CD14-positive monocyte (primary cell): ENCODE data around the gene GTF3A. TPM values are rescaled to one million over a fixed set of nuclear protein-coding genes. Genes with fewer than 3 reads are reported as not detected.

Experiments
- DNase-seq, 3 donors: peaks; one replicate each; pipeline ENCODE4 v3.0.0-alpha.2; 2011 to 2022
- H2AFZ ChIP-seq: 2 replicates; pipeline ENCODE4 v1.6.0; 2012; ENCODE audit warnings: mild to moderate bottlenecking, low read depth, low read length, inconsistent platforms; ENCODE audit not compliant: insufficient read depth, poor library complexity, severe bottlenecking
- H3K27ac ChIP-seq, 2 donors: 1 replicate in 1 of 2; 2 replicates in 1 of 2; pipeline ENCODE4 v1.5.1; 2012 to 2013; ENCODE audit warnings: low read length in 2 of 2, control low read depth in 1 of 2, inconsistent platforms in 1 of 2, low read depth in 1 of 2, mild to moderate bottlenecking in 1 of 2
- H3K27me3 ChIP-seq, 2 donors: one replicate each; pipeline versions ENCODE4 v1.6.0 to v1.6.1; 2011 to 2013; ENCODE audit warnings: low read length in 2 of 2; ENCODE audit not compliant: control insufficient read depth in 2 of 2, insufficient read depth in 2 of 2
- H3K36me3 ChIP-seq, 2 donors: replicated peaks in 1 of 2; 1 replicate in 1 of 2; 2 replicates in 1 of 2; pipeline versions ENCODE4 v1.5.1 to v1.6.1; 2012 to 2013; ENCODE audit warnings: low read length in 2 of 2, control low read depth in 1 of 2, inconsistent platforms in 1 of 2, mild to moderate bottlenecking in 1 of 2; ENCODE audit not compliant: insufficient read depth in 2 of 2, control insufficient read depth in 1 of 2
- H3K4me1 ChIP-seq, 2 donors: 1 replicate in 1 of 2; 2 replicates in 1 of 2; pipeline versions ENCODE4 v1.5.1 to v1.6.1; 2012 to 2013; ENCODE audit warnings: low read length in 2 of 2, control low read depth in 1 of 2, inconsistent platforms in 1 of 2, mild to moderate bottlenecking in 1 of 2, moderate library complexity in 1 of 2; ENCODE audit not compliant: insufficient read depth in 2 of 2, control insufficient read depth in 1 of 2
- H3K4me2 ChIP-seq: replicated peaks from 2 replicates; pipeline ENCODE3; 2012; ENCODE audit warnings: low read length, moderate library complexity, mild to moderate bottlenecking; ENCODE audit not compliant: poor library complexity, severe bottlenecking; ENCODE audit errors: extremely low read depth
- H3K4me3 ChIP-seq, 3 experiments: fragments of 200-600 bp in 1 of 3; sonication (generic) in 1 of 3; replicated peaks in 1 of 3; 1 replicate in 2 of 3; 2 replicates in 1 of 3; pipeline ENCODE4 v1.5.1; 2011 to 2013; ENCODE audit warnings: low read length in 3 of 3, mild to moderate bottlenecking in 3 of 3, control low read depth in 2 of 3, low read depth in 2 of 3, inconsistent platforms in 1 of 3, moderate library complexity in 1 of 3
- H3K79me2 ChIP-seq: 2 replicates; pipeline ENCODE4 v1.6.0; 2012; ENCODE audit warnings: mild to moderate bottlenecking, control low read depth, inconsistent platforms, low read length, moderate library complexity; ENCODE audit not compliant: insufficient read depth
- H3K9ac ChIP-seq: 2 replicates; pipeline ENCODE4 v1.6.0; 2017; ENCODE audit warnings: low read length, mild to moderate bottlenecking; ENCODE audit not compliant: insufficient read depth, poor library complexity, severe bottlenecking
- H3K9me3 ChIP-seq, 2 donors: replicated peaks in 1 of 2; 1 replicate in 1 of 2; 2 replicates in 1 of 2; pipeline versions ENCODE4 v1.5.1 to v1.6.1; 2012 to 2013; ENCODE audit warnings: low read length in 2 of 2, control low read depth in 1 of 2; ENCODE audit not compliant: control insufficient read depth in 1 of 2, insufficient read depth in 1 of 2
- H4K20me1 ChIP-seq: 2 replicates; pipeline ENCODE4 v1.6.0; 2012; ENCODE audit warnings: mild to moderate bottlenecking, low read length, control low read depth, moderate library complexity; ENCODE audit not compliant: insufficient read depth
- H3K27ac Mint-ChIP-seq, 7 donors: one replicate each; pipeline ENCODE4 v1.8.0; 2020; ENCODE audit warnings: mild to moderate bottlenecking in 7 of 7, mixed read lengths in 7 of 7, moderate library complexity in 6 of 7, inconsistent platforms in 2 of 7
- H3K27me3 Mint-ChIP-seq, 3 donors: one replicate each; pipeline ENCODE4 v1.8.0; 2021 to 2022; ENCODE audit warnings: low read depth in 3 of 3, mild to moderate bottlenecking in 3 of 3, mixed read lengths in 3 of 3, moderate library complexity in 3 of 3, inconsistent platforms in 1 of 3
- H3K36me3 Mint-ChIP-seq, 2 donors: one replicate each; pipeline ENCODE4 v1.8.0; 2020; ENCODE audit warnings: mixed read lengths in 2 of 2, inconsistent platforms in 1 of 2, mild to moderate bottlenecking in 1 of 2
- H3K4me1 Mint-ChIP-seq: one replicate; pipeline ENCODE4 v1.8.0; 2020; ENCODE audit warnings: mild to moderate bottlenecking, mixed read lengths
- H3K4me3 Mint-ChIP-seq, 2 donors: one replicate each; pipeline ENCODE4 v1.8.0; 2020; ENCODE audit warnings: mild to moderate bottlenecking in 2 of 2, mixed read lengths in 2 of 2, moderate library complexity in 1 of 2
- H3K9me3 Mint-ChIP-seq, 7 donors: one replicate each; pipeline ENCODE4 v1.8.0; 2020 to 2022; ENCODE audit warnings: mixed read lengths in 7 of 7, mild to moderate bottlenecking in 6 of 7, moderate library complexity in 6 of 7, inconsistent platforms in 2 of 7
- WGBS: methylation state at CpG from one replicate; pipeline ENCODE4 v1.1.5; 2013; ENCODE audit warnings: missing lambda C conversion rate; ENCODE audit not compliant: insufficient coverage; 5-methylcytosine and 5-hydroxymethylcytosine counted together
- intact Hi-C, 2 donors: fragments of 100-400 bp; cut with micrococcal nuclease; formaldehyde crosslinking; loops; one replicate each; pipeline versions ENCODE4 v1.15.0 to v1.15.1; 2023
- polyA plus RNA-seq, 3 donors: library from polyadenylated mRNA; depleted of rRNA in 1 of 3; unstranded in 2 of 3; stranded (reverse) in 1 of 3; fragments of 300-500 nt in 2 of 3; fragments of >200 nt in 1 of 3; fragmentation: Illumina TruSeq in 2 of 3; gene quantifications; 1 replicate in 2 of 3; 2 replicates in 1 of 3; pipeline ENCODE4 v1.2.3, GENCODE V29; 2012 to 2021
- TF ChIP-seq, protein P1 (sequence below): fragments of 200-600 bp; IDR thresholded peaks from one replicate; pipeline ENCODE4 v1.8.0; 2022; ENCODE audit warnings: antibody characterized with exemption, mild to moderate bottlenecking

GTF3A gene
- polyA plus RNA-seq, 3 donors: 88.8 to 259 (median 179) TPM

- DNase-seq: no peak
- Mint-ChIP-seq H3K4me1 (peaks cover 3% of the 10 kb centered on the region), H3K27ac (no peak overlapping the region), H3K9me3 (peaks cover 0 to 3% (median 2%) of the 10 kb centered on the region in 7 donors), H3K27me3 (peaks cover 7 to 17% (median 10%) of the 10 kb centered on the region in 3 donors), H3K4me3 (no peak overlapping the region), H3K36me3 (no peaks in the 10 kb centered on the region)
- Histone ChIP-seq H4K20me1 (no peaks in the 10 kb centered on the region), H3K4me3 (no peak overlapping the region), H2AFZ (no peak overlapping the region), H3K9me3 (no peaks in the 10 kb centered on the region), H3K4me1 (no peaks in the 10 kb centered on the region), H3K27me3 (no peaks in the 10 kb centered on the region), H3K36me3 (no peaks in the 10 kb centered on the region), H3K9ac (no peak overlapping the region), H3K27ac (no peak overlapping the region), H3K4me2 (no peak overlapping the region), H3K79me2 (no peaks in the 10 kb centered on the region)
- WGBS: 90% methylated on average over 3 of the region's 4 CpGs
- intact Hi-C loops: loop anchor here in 1 of 2 donors (5.0 kb wide), 1 partner anchor 44 kb away; the partner anchor contains the start of gene MTIF3
- TF ChIP-seq, protein P1, sequence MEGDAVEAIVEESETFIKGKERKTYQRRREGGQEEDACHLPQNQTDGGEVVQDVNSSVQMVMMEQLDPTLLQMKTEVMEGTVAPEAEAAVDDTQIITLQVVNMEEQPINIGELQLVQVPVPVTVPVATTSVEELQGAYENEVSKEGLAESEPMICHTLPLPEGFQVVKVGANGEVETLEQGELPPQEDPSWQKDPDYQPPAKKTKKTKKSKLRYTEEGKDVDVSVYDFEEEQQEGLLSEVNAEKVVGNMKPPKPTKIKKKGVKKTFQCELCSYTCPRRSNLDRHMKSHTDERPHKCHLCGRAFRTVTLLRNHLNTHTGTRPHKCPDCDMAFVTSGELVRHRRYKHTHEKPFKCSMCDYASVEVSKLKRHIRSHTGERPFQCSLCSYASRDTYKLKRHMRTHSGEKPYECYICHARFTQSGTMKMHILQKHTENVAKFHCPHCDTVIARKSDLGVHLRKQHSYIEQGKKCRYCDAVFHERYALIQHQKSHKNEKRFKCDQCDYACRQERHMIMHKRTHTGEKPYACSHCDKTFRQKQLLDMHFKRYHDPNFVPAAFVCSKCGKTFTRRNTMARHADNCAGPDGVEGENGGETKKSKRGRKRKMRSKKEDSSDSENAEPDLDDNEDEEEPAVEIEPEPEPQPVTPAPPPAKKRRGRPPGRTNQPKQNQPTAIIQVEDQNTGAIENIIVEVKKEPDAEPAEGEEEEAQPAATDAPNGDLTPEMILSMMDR: no peak
These were observed 16.3 kb upstream of the GTF3A start for GRCh38 chr13:27408074-27408473.

DNA sequence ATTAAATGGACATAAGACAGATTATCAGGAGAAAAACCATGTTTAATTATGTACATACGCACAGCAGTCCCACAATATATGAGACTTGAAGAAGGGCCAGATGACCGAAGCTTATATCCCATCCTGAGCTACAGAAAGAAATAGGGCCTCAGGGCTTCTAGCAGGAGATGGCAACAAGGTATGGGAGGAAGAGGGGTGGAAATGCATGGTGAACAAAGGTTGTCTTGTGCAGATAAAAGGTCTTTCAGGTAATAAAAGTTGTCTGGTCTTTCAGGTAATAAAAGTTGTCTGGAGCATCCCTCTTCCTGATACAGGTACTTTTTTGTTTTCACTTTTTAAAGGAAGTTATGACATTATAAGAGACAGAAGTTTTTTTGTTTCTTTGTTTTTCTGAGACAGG lies 15.4 kb upstream of the GTF3A start:
- peaks cover 7 to 17% (median 11%) of the 10 kb centered on the region in 3 donors for H3K27me3 Mint-ChIP-seq
- no peaks in the 10 kb centered on the region for H4K20me1 ChIP-seq
- H3K4me2 ChIP-seq: no peak overlapping the region
- no peak overlapping the region for H3K4me3 ChIP-seq
- no peaks in the 10 kb centered on the region for H3K9me3 ChIP-seq
- H2AFZ ChIP-seq: no peak overlapping the region
- intact Hi-C loops: loop anchor here in 1 of 2 donors (5.0 kb wide), 1 partner anchor 43 kb away; the partner anchor contains the start of gene MTIF3
- H3K36me3 Mint-ChIP-seq: no peaks in the 10 kb centered on the region
- DNase-seq: no peak
- WGBS: no CpG with 5 or more reads among the region's 2 CpGs
- no peaks in the 10 kb centered on the region for H3K4me1 ChIP-seq
- H3K36me3 ChIP-seq: no peaks in the 10 kb centered on the region
- H3K27me3 ChIP-seq: no peaks in the 10 kb centered on the region
- H3K9me3 Mint-ChIP-seq: peaks cover 0 to 3% (median 2%) of the 10 kb centered on the region in 7 donors
- H3K4me1 Mint-ChIP-seq: peaks cover 3% of the 10 kb centered on the region
- no peak overlapping the region for H3K27ac ChIP-seq
- H3K79me2 ChIP-seq: no peaks in the 10 kb centered on the region
- TF ChIP-seq, protein P1: no peak
- no peak overlapping the region for H3K4me3 Mint-ChIP-seq
- no peak overlapping the region for H3K27ac Mint-ChIP-seq
- no peak overlapping the region for H3K9ac ChIP-seq
